ENCODE data around the gene PADI2. TPM values are rescaled to one million over a fixed set of nuclear protein-coding genes. Genes with fewer than 3 reads are reported as not detected.

The PADI2 gene
- total and polyA plus RNA-seq, 9 of the 15 experiments (the other 6 are each of a cell fraction or from before 2014, with no cell fraction given), result 0.01 to 0.11 (median 0.01) TPM; not detected in 5

DNA sequence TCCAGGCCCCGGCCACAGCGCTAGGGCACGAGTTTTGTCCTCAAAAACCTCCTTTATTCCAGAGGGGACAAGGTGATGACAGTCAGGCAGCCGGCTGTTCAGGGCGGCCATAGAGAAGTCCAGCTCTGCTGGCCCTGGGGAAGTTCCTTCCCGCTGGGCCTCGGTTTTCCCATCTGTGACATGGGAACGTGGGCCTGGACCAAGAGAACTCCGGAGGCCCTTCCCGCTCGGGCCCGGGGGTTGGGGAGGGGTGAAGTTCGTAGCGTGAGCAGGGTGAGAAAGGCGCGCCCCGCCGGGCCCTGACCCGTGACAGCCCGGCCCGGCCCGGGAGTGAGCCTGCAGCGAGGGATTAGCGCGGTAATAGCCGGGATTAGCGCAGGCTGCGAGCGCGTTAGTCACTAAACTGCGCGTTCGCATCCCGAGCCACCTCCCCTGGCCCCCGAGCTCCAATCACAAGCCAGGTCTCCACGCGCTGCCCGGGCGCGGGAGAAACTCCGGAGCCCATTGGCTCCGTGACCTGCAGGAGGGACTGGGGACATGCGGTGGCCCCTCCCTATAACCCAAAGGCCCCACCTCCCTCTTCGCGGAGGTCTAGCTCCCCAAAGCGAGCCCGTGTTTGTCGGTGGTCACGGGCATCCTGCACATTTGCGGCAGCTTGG, 29.8 kb upstream of the PADI2 start:
- DNase-seq (ENCODE audit: extremely low read depth in 1 of 4, low spot score in 3 of 4) (peak; percentile 11 to 67 (median 54)), FAIRE-seq (no peak), ATAC-seq (peak; percentile 77)
- ChIA-PET CTCF (ENCODE audit: low intra/inter-chr PET ratio) (no interaction called here), POLR2A (interaction anchor here (0.6 to 1.2 kb wide), 5 partner anchors 13 to 472 kb away, joined by 3 to 5 read pairs (median 4); no protein-coding TSS in a partner anchor)
- H3K79me2 ChIP-seq (ENCODE audit: control insufficient read depth, insufficient read depth, low read length), result no peaks in the 10 kb centered on the region
- peaks cover 0 to 6% of the 10 kb centered on the region in 2 experiments; a peak in 1 of 5 replicates for H3K4me1 ChIP-seq (replicated peaks in 1 of 2; ENCODE audit: control insufficient read depth in 2 of 2, insufficient read depth in 2 of 2, low read length in 2 of 2)
- H3K9me3 ChIP-seq (replicated peaks; ENCODE audit: control insufficient read depth, insufficient read depth, low read depth, low read length), result no peaks in the 10 kb centered on the region
- H3K36me3 ChIP-seq (ENCODE audit: control insufficient read depth, insufficient read depth, low read length), result no peaks in the 10 kb centered on the region
- H3K9me1 ChIP-seq (ENCODE audit: control insufficient read depth, insufficient read depth, low read length), result no peaks in the 10 kb centered on the region
- H4K20me1 ChIP-seq (replicated peaks; ENCODE audit: control insufficient read depth, insufficient read depth, low read length), result no peaks in the 10 kb centered on the region
- H3K9ac ChIP-seq (ENCODE audit: insufficient read depth in 1 of 2, low read depth in 2 of 2, low read length in 2 of 2), result peak overlapping the region in 1 of 2 experiments; percentile 19; a peak in 1 of 4 replicates
- no peak overlapping the region for H3K4me3 ChIP-seq
- peaks cover 27 to 41% of the 10 kb centered on the region in 2 experiments for H3K27me3 ChIP-seq (ENCODE audit: control insufficient read depth in 2 of 2, insufficient read depth in 2 of 2, low read length in 2 of 2)
- intact Hi-C loops (cut with micrococcal nuclease), result no loop called here
- no peak overlapping the region for H3K27ac ChIP-seq (ENCODE audit: extremely low read depth, low read depth, low read length)
- no TSS peak for BruUV-seq (replicated peaks)
- WGBS (ENCODE audit: insufficient coverage, low coverage, missing lambda C conversion rate), result 10% methylated on average over 50 of the region's 50 CpGs
- no peak overlapping the region for H2AFZ ChIP-seq (ENCODE audit: low read depth, low read length)
- no peak overlapping the region for H3K4me2 ChIP-seq (ENCODE audit: insufficient read depth, low read length)
- in situ Hi-C loops (cut with MboI), result no loop called here
- no peak for TF ChIP-seq PTRF (tag; IDR thresholded peaks at IDR 0.05)
- no peak for TF ChIP-seq MBD2 (IDR thresholded peaks at IDR 0.05; ENCODE audit: borderline replicate concordance, low read depth)
- TF ChIP-seq, protein P1, sequence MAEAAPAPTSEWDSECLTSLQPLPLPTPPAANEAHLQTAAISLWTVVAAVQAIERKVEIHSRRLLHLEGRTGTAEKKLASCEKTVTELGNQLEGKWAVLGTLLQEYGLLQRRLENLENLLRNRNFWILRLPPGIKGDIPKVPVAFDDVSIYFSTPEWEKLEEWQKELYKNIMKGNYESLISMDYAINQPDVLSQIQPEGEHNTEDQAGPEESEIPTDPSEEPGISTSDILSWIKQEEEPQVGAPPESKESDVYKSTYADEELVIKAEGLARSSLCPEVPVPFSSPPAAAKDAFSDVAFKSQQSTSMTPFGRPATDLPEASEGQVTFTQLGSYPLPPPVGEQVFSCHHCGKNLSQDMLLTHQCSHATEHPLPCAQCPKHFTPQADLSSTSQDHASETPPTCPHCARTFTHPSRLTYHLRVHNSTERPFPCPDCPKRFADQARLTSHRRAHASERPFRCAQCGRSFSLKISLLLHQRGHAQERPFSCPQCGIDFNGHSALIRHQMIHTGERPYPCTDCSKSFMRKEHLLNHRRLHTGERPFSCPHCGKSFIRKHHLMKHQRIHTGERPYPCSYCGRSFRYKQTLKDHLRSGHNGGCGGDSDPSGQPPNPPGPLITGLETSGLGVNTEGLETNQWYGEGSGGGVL (CRISPR knock-in tag; IDR thresholded peaks at IDR 0.05), result no peak
- TF ChIP-seq FOXA3 (CRISPR knock-in tag; conservative IDR thresholded peaks at IDR 0.05 in 1 of 2, IDR thresholded peaks at IDR 0.05 in 1 of 2), result no peak
- TF ChIP-seq, protein P2, sequence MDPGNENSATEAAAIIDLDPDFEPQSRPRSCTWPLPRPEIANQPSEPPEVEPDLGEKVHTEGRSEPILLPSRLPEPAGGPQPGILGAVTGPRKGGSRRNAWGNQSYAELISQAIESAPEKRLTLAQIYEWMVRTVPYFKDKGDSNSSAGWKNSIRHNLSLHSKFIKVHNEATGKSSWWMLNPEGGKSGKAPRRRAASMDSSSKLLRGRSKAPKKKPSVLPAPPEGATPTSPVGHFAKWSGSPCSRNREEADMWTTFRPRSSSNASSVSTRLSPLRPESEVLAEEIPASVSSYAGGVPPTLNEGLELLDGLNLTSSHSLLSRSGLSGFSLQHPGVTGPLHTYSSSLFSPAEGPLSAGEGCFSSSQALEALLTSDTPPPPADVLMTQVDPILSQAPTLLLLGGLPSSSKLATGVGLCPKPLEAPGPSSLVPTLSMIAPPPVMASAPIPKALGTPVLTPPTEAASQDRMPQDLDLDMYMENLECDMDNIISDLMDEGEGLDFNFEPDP (CRISPR knock-in tag; IDR thresholded peaks at IDR 0.05), result no peak
- TF ChIP-seq, protein P3, sequence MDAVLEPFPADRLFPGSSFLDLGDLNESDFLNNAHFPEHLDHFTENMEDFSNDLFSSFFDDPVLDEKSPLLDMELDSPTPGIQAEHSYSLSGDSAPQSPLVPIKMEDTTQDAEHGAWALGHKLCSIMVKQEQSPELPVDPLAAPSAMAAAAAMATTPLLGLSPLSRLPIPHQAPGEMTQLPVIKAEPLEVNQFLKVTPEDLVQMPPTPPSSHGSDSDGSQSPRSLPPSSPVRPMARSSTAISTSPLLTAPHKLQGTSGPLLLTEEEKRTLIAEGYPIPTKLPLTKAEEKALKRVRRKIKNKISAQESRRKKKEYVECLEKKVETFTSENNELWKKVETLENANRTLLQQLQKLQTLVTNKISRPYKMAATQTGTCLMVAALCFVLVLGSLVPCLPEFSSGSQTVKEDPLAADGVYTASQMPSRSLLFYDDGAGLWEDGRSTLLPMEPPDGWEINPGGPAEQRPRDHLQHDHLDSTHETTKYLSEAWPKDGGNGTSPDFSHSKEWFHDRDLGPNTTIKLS (IDR thresholded peaks at IDR 0.05; ENCODE audit: borderline replicate concordance, low read depth), result no peak
- no peak for TF ChIP-seq RAD51 (IDR thresholded peaks at IDR 0.05; ENCODE audit: borderline replicate concordance, low read depth)
- no peak for TF ChIP-seq NFIC (IDR thresholded peaks at IDR 0.05)
- TF ChIP-seq, protein P4, sequence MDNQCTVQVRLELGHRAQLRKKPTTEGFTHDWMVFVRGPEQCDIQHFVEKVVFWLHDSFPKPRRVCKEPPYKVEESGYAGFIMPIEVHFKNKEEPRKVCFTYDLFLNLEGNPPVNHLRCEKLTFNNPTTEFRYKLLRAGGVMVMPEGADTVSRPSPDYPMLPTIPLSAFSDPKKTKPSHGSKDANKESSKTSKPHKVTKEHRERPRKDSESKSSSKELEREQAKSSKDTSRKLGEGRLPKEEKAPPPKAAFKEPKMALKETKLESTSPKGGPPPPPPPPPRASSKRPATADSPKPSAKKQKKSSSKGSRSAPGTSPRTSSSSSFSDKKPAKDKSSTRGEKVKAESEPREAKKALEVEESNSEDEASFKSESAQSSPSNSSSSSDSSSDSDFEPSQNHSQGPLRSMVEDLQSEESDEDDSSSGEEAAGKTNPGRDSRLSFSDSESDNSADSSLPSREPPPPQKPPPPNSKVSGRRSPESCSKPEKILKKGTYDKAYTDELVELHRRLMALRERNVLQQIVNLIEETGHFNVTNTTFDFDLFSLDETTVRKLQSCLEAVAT (IDR thresholded peaks at IDR 0.05), result no peak
- TF ChIP-seq PHF20 (IDR thresholded peaks at IDR 0.05; ENCODE audit: partially characterized antibody), result no peak
- TF ChIP-seq, protein P5, sequence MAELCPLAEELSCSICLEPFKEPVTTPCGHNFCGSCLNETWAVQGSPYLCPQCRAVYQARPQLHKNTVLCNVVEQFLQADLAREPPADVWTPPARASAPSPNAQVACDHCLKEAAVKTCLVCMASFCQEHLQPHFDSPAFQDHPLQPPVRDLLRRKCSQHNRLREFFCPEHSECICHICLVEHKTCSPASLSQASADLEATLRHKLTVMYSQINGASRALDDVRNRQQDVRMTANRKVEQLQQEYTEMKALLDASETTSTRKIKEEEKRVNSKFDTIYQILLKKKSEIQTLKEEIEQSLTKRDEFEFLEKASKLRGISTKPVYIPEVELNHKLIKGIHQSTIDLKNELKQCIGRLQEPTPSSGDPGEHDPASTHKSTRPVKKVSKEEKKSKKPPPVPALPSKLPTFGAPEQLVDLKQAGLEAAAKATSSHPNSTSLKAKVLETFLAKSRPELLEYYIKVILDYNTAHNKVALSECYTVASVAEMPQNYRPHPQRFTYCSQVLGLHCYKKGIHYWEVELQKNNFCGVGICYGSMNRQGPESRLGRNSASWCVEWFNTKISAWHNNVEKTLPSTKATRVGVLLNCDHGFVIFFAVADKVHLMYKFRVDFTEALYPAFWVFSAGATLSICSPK (IDR thresholded peaks at IDR 0.05; ENCODE audit: borderline replicate concordance), result no peak
- no peak for TF ChIP-seq RFX1 (IDR thresholded peaks at IDR 0.05)
- no peak for TF ChIP-seq ETV1 (tag; conservative IDR thresholded peaks at IDR 0.05; ENCODE audit: low read depth)
